HG03196 (cell line): ENCODE measurements around the gene TMEM247.

ENCODE experiments used
- ATAC-seq: cut with Tn5 transposase; IDR thresholded peaks from one replicate; pipeline ENCODE4 v1.9.1; 2021; ENCODE audit not compliant: unreplicated experiment

TMEM247 gene

GRCh38 chr2:46479265-46479664 lies at the start of gene TMEM247:
Gene TMEM247 (plus strand): TSS chr2:46479565.
- no peak for ATAC-seq

GRCh38 chr2:46430413-46430812 lies 49.0 kb upstream of the TMEM247 start:
- no peak for ATAC-seq

GRCh38 chr2:46430992-46431391 lies 48.4 kb upstream of the TMEM247 start:
- ATAC-seq = no peak

- no peak for ATAC-seq
Observed at GRCh38 chr2:46431481-46432235, 47.7 kb upstream of the TMEM247 start.

GRCh38 chr2:46434851-46435273 lies 44.5 kb upstream of the TMEM247 start:
- ATAC-seq = no peak

- no peak for ATAC-seq
Observed at GRCh38 chr2:46435353-46435752, 44.0 kb upstream of the TMEM247 start.

- no peak for ATAC-seq
Observed at GRCh38 chr2:46435796-46436360, 43.5 kb upstream of the TMEM247 start.

- no peak for ATAC-seq
Observed at GRCh38 chr2:46436800-46437199, 42.6 kb upstream of the TMEM247 start.

- ATAC-seq = no peak
Observed at GRCh38 chr2:46438102-46438501, 41.3 kb upstream of the TMEM247 start.

- no peak for ATAC-seq
Observed at GRCh38 chr2:46438794-46439193, 40.6 kb upstream of the TMEM247 start.

- ATAC-seq = no peak
Observed at GRCh38 chr2:46439582-46439981, 39.8 kb upstream of the TMEM247 start.

- no peak for ATAC-seq
Observed at GRCh38 chr2:46441838-46442712, 37.3 kb upstream of the TMEM247 start.

- ATAC-seq = no peak
Observed at GRCh38 chr2:46444732-46445131, 34.6 kb upstream of the TMEM247 start.

- ATAC-seq = no peak
Observed at GRCh38 chr2:46445556-46445955, 33.8 kb upstream of the TMEM247 start.

GRCh38 chr2:46446871-46447568 lies 32.3 kb upstream of the TMEM247 start:
- no peak for ATAC-seq

GRCh38 chr2:46447649-46448048 lies 31.7 kb upstream of the TMEM247 start:
- ATAC-seq = no peak

- no peak for ATAC-seq
Observed at GRCh38 chr2:46448111-46448510, 31.3 kb upstream of the TMEM247 start.

- ATAC-seq = no peak
Observed at GRCh38 chr2:46448641-46449040, 30.7 kb upstream of the TMEM247 start.

- no peak for ATAC-seq
Observed at GRCh38 chr2:46449700-46450099, 29.7 kb upstream of the TMEM247 start.

GRCh38 chr2:46451131-46451711 lies 28.1 kb upstream of the TMEM247 start:
- ATAC-seq = no peak

GRCh38 chr2:46456789-46457188 lies 22.6 kb upstream of the TMEM247 start:
- no peak for ATAC-seq
